Thyroid gland (tissue), 4 donors: ENCODE measurements around the gene DIRAS1. TPM values are rescaled to one million over a fixed set of nuclear protein-coding genes. Genes with fewer than 3 reads are reported as not detected.

Source experiments
- DNase-seq, 2 donors: peaks; one replicate each; pipeline ENCODE4 v3.0.0-alpha.2; 2019
- H3K27ac ChIP-seq, 3 donors: fragments of 200-600 bp; sonication (generic); 1 replicate in 2 of 3; 2 replicates in 1 of 3; pipeline ENCODE4 v1.5.1; 2016 to 2019; ENCODE audit warnings: mild to moderate bottlenecking in 1 of 3, moderate library complexity in 1 of 3
- H3K27me3 ChIP-seq: fragments of 200-600 bp; sonication (generic); one replicate; pipeline ENCODE4 v1.5.1; 2019
- H3K36me3 ChIP-seq, 2 donors: fragments of 200-600 bp; sonication (generic); one replicate each; pipeline ENCODE4 v1.5.1; 2016 to 2019
- H3K4me1 ChIP-seq, 2 donors: fragments of 200-600 bp; sonication (generic); one replicate each; pipeline ENCODE4 v1.5.1; 2017 to 2019
- H3K4me3 ChIP-seq, 3 donors: fragments of 200-600 bp; sonication (generic); replicated peaks in 1 of 3; 1 replicate in 2 of 3; 2 replicates in 1 of 3; pipeline ENCODE4 v1.5.1; 2016; ENCODE audit warnings: mild to moderate bottlenecking in 1 of 3
- H3K9me3 ChIP-seq: fragments of 200-600 bp; sonication (generic); one replicate; pipeline ENCODE4 v1.5.1; 2017
- CTCF ChIP-seq, 6 experiments: fragments of 200-600 bp in 3 of 6; fragments of 450-650 bp in 3 of 6; sonication (generic) in 3 of 6; IDR thresholded peaks; one replicate each; pipeline ENCODE4 v1.5.1; 2016 to 2019; ENCODE audit warnings: antibody characterized with exemption in 6 of 6, mild to moderate bottlenecking in 2 of 6, inconsistent platforms in 1 of 6, moderate library complexity in 1 of 6
- POLR2A ChIP-seq, 2 donors: fragments of 450-650 bp; IDR thresholded peaks; one replicate each; pipeline ENCODE4 v1.6.1; 2017; ENCODE audit warnings: antibody characterized with exemption in 2 of 2, mild to moderate bottlenecking in 2 of 2, moderate library complexity in 1 of 2
- WGBS, 2 donors: methylation state at CpG; one replicate each; pipeline ENCODE4 v1.1.5; 2017; 5-methylcytosine and 5-hydroxymethylcytosine counted together
- intact Hi-C: fragments of 100-400 bp; cut with DNase I; formaldehyde crosslinking; loops from one replicate; pipeline ENCODE4 v1.15.1; 2023
- total RNA-seq, 4 donors: library from RNA; depleted of rRNA; stranded (reverse); fragments of >200 nt; gene quantifications; one replicate each; pipeline ENCODE4 v1.2.3, GENCODE V29; 2016

The DIRAS1 gene
- total RNA-seq, 4 donors from 2014 or later = 0.27 to 0.67 (median 0.40) TPM

- WGBS, 2 donors = 93 to 97% methylated on average over 6 to 13 of the region's 19 CpGs
- H3K27me3 ChIP-seq = no peaks in the 10 kb centered on the region
- intact Hi-C loops = no loop called here
- no peak overlapping the region for H3K27ac ChIP-seq
- no peak for DNase-seq
- no peaks in the 10 kb centered on the region for H3K9me3 ChIP-seq
- TF ChIP-seq POLR2A (IDR thresholded peaks at IDR 0.05) (no peak), CTCF (IDR thresholded peaks at IDR 0.05) (no peak)
- no peak overlapping the region for H3K4me3 ChIP-seq
- peaks cover 46 to 49% of the 10 kb centered on the region in 2 donors for H3K36me3 ChIP-seq
- peaks cover 0 to 4% of the 10 kb centered on the region in 2 donors for H3K4me1 ChIP-seq
Measured at GRCh38 chr19:2767688-2768087, 46.5 kb upstream of the DIRAS1 start.

- TF ChIP-seq POLR2A (IDR thresholded peaks at IDR 0.05) (no peak), CTCF (IDR thresholded peaks at IDR 0.05) (no peak)
- DNase-seq = no peak
- intact Hi-C loops = no loop called here
- Histone ChIP-seq H3K4me3 (no peak overlapping the region), H3K27ac (no peak overlapping the region), H3K36me3 (peaks cover 55% of the 10 kb centered on the region in 2 donors), H3K27me3 (no peaks in the 10 kb centered on the region), H3K9me3 (no peaks in the 10 kb centered on the region), H3K4me1 (peaks cover 0 to 4% of the 10 kb centered on the region in 2 donors)
- 94 to 96% methylated on average over 15 to 21 of the region's 35 CpGs for WGBS, 2 donors
Measured at GRCh38 chr19:2766594-2767372, 45.6 kb upstream of the DIRAS1 start.

- H3K27me3 ChIP-seq = no peaks in the 10 kb centered on the region
- TF ChIP-seq POLR2A (IDR thresholded peaks at IDR 0.05) (no peak), CTCF (IDR thresholded peaks at IDR 0.05) (no peak)
- H3K36me3 ChIP-seq = peaks cover 65% of the 10 kb centered on the region in 2 donors
- intact Hi-C loops = no loop called here
- H3K27ac ChIP-seq = no peak overlapping the region
- H3K4me1 ChIP-seq = peaks cover 0 to 3% of the 10 kb centered on the region in 2 donors
- 88 to 91% methylated on average over 12 to 15 of the region's 15 CpGs for WGBS, 2 donors
- DNase-seq = no peak
- H3K9me3 ChIP-seq = no peaks in the 10 kb centered on the region
- H3K4me3 ChIP-seq = no peak overlapping the region
Measured at GRCh38 chr19:2765376-2765775, 44.2 kb upstream of the DIRAS1 start.

GRCh38 chr19:2764945-2765344, 43.8 kb upstream of the DIRAS1 start:
- peaks cover 65% of the 10 kb centered on the region in 2 donors for H3K36me3 ChIP-seq
- TF ChIP-seq POLR2A (IDR thresholded peaks at IDR 0.05) (no peak), CTCF (IDR thresholded peaks at IDR 0.05) (no peak)
- 86 to 97% methylated on average over 21 of the region's 21 CpGs for WGBS, 2 donors
- no peak for DNase-seq
- H3K27me3 ChIP-seq = no peaks in the 10 kb centered on the region
- H3K9me3 ChIP-seq = no peaks in the 10 kb centered on the region
- no peak overlapping the region for H3K27ac ChIP-seq
- H3K4me3 ChIP-seq = no peak overlapping the region
- intact Hi-C loops = no loop called here
- H3K4me1 ChIP-seq = no peaks in the 10 kb centered on the region

- H3K36me3 ChIP-seq = peaks cover 68 to 69% of the 10 kb centered on the region in 2 donors
- no peaks in the 10 kb centered on the region for H3K9me3 ChIP-seq
- no peaks in the 10 kb centered on the region for H3K27me3 ChIP-seq
- H3K27ac ChIP-seq = no peak overlapping the region
- intact Hi-C loops = no loop called here
- 99 to 100% methylated on average over 7 to 10 of the region's 12 CpGs for WGBS, 2 donors
- H3K4me1 ChIP-seq = no peaks in the 10 kb centered on the region
- TF ChIP-seq POLR2A (IDR thresholded peaks at IDR 0.05) (no peak), CTCF (IDR thresholded peaks at IDR 0.05) (no peak)
- DNase-seq = no peak
- H3K4me3 ChIP-seq = no peak overlapping the region
Measured at GRCh38 chr19:2763687-2764086, 42.5 kb upstream of the DIRAS1 start.
